SK-MEL-5 (cell line): ENCODE results near the gene CBS. TPM values are rescaled to one million over a fixed set of nuclear protein-coding genes. Genes with fewer than 3 reads are reported as not detected.
"Not testable (repeated sequence)": the region's sequence is repeated elsewhere in the genome, so short reads cannot be mapped to it uniquely, and the experiment has no call there.

Source experiments
- DNase-seq: peaks from one replicate; pipeline ENCODE4 v3.0.0-alpha.2; 2016; ENCODE audit warnings: low read depth, low spot score
- in situ Hi-C: cut with HindIII; loops from 2 replicates; pipeline ENCODE4 v1.10.0; 2016; ENCODE audit warnings: low sequenced_read_pairs, high pct_unique_total_duplicates, low pct_unique_long_range_greater_than_20kb
- total RNA-seq: library from RNA; depleted of rRNA; stranded (reverse); fragments of >200 nt; shearing (Covaris generic); gene quantifications from 2 replicates; pipeline ENCODE4 v1.2.3, GENCODE V29; 2014; rRNA removed

Gene CBS
- total RNA-seq, 1 experiment from 2014 or later, result 28.4 TPM

DNA sequence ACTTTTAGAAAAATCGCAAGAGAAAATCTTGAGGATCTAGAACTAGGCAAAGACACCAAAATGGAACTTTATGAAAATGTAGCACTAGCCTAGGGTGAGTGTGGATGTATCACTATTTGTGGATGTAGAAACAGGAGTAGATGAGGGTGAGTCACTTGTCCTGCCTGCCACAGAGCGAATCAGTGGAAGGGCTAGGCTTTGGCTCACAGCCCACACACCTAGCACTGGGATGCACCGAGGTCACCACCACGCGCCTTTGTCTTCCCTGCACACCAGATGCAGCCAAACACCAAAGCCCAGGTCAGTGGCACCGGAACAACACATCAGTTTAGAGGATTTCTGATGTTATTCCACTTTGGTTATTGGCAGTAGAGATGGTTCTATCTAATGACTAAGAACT, 63.0 kb downstream of the CBS start:
- in situ Hi-C loops, result no loop called here
- no peak for DNase-seq

GRCh38 chr21:43006874-43007208, 68.8 kb downstream of the CBS start:
- no peak for DNase-seq
- in situ Hi-C loops, result no loop called here

DNA sequence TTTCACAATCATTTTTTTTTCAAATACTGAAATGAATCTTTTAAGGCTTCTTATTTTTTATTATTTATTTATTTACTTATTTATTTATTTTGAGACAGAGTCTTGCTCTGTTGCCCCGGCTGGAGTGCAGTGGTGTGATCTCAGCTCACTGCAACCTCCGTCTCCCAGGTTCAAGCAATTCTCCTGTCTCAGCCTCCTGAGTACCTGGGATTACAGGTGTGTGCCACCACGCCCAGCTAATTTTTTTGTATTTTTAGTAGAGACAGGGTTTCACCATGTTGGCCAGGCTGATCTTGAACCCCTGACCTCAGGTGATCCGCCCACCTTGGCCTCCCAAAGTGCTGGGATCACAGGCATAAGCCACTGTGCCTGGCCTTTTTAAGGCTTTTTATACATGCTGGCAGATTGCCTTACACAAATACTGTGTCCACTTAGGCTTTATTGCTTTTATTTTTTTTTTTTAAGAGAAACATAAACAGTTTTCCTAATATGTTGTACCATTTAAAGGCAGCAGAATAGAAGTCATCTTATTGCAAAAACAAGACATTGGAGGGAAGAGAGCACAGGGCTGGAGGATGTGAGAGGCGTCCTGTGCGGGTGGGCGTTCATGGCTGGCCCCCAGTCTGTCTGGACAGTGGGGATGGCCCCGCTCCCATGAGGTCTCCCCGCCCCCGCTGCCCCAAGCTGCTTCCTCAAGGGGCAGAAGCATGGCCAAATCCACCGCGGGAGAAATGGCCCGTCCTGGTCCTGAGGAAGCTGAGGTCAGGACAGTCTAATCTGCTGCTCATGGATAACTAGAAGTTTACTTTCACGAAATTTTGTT, 69.4 kb downstream of the CBS start:
- in situ Hi-C loops, DNase-seq: not testable (repeated sequence)

GRCh38 chr21:43005635-43006034, 70.0 kb downstream of the CBS start:
- no peak for DNase-seq
- in situ Hi-C loops, result no loop called here

GRCh38 chr21:43004926-43005325, 70.7 kb downstream of the CBS start:
- DNase-seq, result no peak
- in situ Hi-C loops, result no loop called here

Other genes starting within 250 kb of the CBS start
- gene WDR4, start 196.3 kb downstream of the CBS start, total RNA-seq, result 11.3 and 13.2 TPM in 2 replicates
- gene NDUFV3, start 182.5 kb downstream of the CBS start, total RNA-seq, result 44.5 and 45.8 TPM in 2 replicates
- not detected in 2 replicates for gene ERVH48-1, start 150.2 kb downstream of the CBS start, total RNA-seq
- gene PKNOX1, start 101.3 kb downstream of the CBS start, total RNA-seq, result 18.5 and 21.2 TPM in 2 replicates
- gene U2AF1, start 31.7 kb upstream of the CBS start, total RNA-seq, result 26.7 and 27.1 TPM in 2 replicates
- not detected in 2 replicates for gene CRYAA, start 93.2 kb upstream of the CBS start, total RNA-seq